ENCODE results near the gene MRPS25.
"Not testable (repeated sequence)": the region's sequence is repeated elsewhere in the genome, so short reads cannot be mapped to it uniquely, and the experiment has no call there.

The MRPS25 gene

GRCh38 chr3:15043408-15044171 lies 21.5 kb downstream of the MRPS25 start:
- no peak for DNase-seq (ENCODE audit: low read depth)

GRCh38 chr3:15042936-15043335 lies 22.2 kb downstream of the MRPS25 start:
- DNase-seq (ENCODE audit: low read depth): no peak

DNA sequence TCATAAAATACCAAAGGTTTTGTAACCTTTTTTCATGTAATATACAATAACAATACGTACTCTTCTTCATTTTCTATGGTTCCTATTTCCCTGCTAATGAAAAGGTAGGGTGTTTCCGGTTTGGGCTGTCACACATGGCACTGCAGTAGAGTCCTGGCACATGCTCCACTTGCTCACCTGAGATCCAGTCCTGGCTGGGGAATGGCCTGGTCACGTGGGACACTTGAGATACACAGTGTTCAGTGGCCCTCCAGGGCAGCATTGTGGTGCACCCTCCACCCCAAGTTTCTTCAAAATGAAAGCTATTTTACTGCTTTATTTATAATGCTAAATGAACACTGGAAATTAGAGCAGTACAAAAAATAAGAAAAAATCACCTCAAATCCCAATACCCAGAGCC lies 23.2 kb downstream of the MRPS25 start:
- DNase-seq (ENCODE audit: low read depth): no peak

DNA sequence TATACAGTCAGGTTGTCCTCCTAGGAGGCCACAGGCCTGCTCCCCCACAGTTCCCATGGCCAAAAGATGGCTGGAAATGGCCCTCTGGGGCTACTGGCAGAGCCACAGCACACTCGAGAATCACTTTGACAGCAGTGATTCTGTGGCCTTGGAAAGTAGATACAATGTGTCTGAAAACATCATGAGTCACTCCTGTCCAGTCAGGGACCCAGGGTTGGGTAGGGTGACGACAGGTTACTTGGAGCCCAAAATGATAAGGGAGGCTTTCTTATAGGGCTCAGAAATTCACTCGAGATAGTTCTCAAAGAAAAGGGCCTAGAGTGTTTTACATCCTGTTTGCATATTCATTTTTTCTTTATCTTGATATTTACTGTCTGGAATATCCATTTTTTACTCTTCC lies 24.3 kb downstream of the MRPS25 start:
- no peak for DNase-seq (ENCODE audit: low read depth)

DNA sequence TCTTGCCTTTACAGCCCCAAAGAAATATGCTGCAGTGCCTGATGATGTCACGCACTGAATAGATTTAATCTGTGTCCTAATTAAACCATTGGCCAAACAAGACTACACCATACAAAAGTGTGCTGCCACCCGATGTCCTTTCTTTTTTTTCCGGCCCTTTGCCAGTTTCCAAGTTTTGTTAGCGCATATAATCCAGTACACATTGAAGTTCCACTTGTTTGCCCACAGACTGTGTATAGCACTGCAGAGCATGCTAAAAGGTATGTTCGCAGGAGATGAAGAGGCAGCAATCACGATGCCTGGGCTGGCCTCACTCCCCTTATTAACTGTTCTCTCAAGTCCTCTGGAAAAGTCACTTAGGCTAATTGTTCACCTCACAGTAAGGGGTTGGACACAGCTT lies 26.8 kb downstream of the MRPS25 start:
- no peak for DNase-seq (ENCODE audit: low read depth)

GRCh38 chr3:15033103-15033502 lies 32.0 kb downstream of the MRPS25 start:
- DNase-seq (ENCODE audit: low read depth): no peak

- no peak for DNase-seq (ENCODE audit: low read depth)
Measured at GRCh38 chr3:15032650-15033049, 32.5 kb downstream of the MRPS25 start.

- no peak for DNase-seq (ENCODE audit: low read depth)
Measured at GRCh38 chr3:15029625-15030024, 35.5 kb downstream of the MRPS25 start.

GRCh38 chr3:15023719-15024118 lies 41.4 kb downstream of the MRPS25 start:
- DNase-seq (ENCODE audit: low read depth): no peak

- no peak for DNase-seq (ENCODE audit: low read depth)
Measured at GRCh38 chr3:15023249-15023648, 41.9 kb downstream of the MRPS25 start.

DNA sequence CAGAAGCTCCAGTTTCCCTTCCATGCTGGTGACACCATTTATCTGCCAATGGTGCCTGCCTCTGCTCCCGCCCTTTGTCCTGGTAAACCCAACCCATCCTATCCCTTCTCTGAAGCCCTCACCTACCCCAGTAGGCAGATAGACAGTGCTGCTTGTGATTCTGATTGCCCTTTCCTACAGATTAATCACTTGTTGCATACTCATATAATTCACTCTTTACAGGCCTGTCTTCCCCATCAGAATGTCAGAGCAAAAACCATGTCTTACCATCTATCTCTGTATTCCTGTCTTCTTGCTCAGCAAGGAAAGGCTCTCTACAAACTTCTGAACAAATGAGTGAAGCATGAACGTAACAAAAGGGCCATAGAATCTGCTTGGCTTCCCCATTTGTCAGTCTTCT lies 47.9 kb downstream of the MRPS25 start:
- DNase-seq (ENCODE audit: low read depth): no peak

DNA sequence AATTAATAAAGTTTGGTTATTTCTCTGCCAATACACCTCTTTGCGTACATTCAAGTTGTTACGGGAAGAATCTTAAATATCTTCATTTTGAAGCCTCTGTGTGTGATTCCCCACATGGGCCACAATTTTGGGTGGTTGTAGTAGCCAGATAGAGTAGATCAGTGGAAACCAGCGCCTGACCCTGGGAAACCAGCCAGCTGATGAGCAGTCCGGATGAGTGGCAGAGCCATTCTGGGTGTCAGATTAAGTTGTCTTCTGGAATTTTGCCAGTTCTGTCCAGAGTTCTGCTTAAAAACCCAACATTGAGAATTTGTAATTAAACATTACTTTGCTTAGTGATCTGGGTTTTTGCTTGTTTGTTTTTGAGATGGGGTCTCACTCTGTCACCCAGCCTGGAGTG lies 49.7 kb downstream of the MRPS25 start:
- no peak for DNase-seq (ENCODE audit: low read depth)

- no peak for DNase-seq (ENCODE audit: low read depth)
Measured at GRCh38 chr3:15014606-15015328, 50.3 kb downstream of the MRPS25 start.

DNA sequence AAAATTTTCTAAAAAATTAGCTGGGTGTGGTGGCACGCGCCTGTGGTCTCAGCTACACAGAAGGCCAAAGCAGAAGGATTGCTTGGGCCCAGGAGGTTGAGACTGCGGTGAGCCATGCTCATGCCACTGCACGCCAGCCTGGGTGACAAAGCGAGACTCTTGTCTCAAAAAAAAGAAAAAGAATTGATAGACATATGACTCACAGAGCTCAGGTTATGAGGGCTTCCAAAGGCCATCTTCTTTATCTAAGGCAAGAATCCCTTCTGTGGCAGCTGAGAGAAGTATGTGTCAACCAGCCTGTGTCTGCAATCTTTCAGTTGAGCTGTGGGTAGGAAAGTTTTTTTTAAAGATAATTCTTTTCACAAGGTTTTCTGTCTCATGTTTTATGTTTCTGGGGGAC lies 53.9 kb downstream of the MRPS25 start:
- no peak for DNase-seq (ENCODE audit: low read depth)

DNA sequence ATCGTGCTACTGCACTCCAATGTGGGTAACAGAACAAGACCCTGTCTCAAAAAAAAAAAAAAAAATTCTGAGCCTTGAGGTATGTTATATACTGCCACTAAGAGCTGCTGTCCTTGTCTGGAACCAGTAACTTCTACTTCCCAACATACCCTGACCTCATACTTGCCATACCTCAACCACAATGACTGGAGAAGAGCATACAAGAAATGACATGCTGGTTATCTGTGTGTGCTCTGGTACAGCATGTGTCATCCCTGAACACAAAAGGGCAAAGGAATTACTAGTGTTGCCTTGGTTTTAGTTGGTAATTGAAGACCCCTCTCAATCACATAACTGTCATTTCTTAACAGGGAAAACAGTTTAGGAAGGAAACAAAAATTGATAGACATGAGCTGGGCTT lies 54.5 kb downstream of the MRPS25 start:
- DNase-seq (ENCODE audit: low read depth): no peak

- DNase-seq (ENCODE audit: low read depth): no peak
Measured at GRCh38 chr3:15009167-15009566, 55.9 kb downstream of the MRPS25 start.

DNA sequence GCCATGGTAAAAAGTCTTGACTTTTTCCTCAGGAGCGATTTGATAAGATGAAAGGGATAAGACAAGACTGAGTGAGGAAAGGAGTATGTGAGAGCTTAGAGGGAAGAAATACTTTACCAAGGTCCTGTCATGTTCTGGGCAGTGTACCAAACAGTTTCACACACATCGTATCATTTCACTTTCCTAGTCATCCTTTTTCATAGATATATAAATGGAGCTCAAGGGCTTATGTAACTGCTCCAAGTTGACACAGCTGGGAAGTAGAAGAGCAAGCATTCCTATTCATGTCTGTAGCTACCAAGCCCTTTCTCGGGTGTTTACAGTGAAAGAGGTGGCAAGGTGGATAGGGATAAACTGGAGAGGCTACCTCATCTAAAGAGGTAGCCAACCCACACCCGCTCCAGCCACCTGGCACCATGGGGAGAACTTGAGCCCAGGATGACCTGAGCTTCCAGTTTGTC lies 57.4 kb downstream of the MRPS25 start:
- DNase-seq (ENCODE audit: low read depth): peak; percentile 74

DNA sequence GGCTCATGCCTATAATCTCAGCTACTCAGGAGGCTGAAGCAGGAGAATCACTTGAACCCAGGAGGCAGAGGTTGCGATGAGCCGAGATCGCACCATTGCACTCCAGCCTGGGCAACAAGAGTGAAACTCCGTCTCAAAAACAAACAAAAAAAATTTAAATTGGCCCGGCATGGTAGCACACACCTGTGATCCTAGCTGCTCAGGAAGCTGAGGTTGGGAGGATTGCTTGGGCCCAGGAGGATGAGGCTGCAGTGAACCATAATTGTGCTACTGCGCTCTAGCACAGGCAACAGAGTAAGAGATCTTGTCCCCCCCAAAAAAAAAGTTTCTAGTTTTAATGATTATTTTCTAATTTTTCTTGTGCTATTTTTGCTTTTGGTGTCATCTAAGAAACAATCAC lies 65.9 kb downstream of the MRPS25 start:
- not testable (repeated sequence) for DNase-seq (ENCODE audit: low read depth)
